ENCODE results near the gene DPP10.
"Not testable (repeated sequence)": the region's sequence is repeated elsewhere in the genome, so short reads cannot be mapped to it uniquely, and the experiment has no call there.

Gene DPP10

DNA sequence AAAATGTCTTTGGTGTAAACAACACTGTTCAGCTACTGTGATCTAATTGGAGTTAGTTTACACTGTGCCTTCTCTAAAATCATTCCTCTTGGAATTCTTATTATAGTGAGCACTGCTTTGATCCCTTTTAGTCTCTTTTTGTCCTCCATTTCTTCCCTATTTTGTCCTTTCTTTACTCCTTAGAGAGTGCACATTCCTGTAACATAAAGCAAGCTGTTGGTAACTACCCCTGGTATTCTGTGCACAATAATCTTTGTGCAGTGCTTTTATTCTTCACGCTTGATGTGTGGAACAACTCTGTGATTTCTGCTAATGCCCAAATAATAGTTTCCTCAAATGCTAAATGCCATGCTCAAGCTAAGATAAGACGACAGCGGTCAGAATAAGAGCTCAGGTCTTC lies 401.5 kb downstream of the DPP10 start:
- no peak for DNase-seq

DNA sequence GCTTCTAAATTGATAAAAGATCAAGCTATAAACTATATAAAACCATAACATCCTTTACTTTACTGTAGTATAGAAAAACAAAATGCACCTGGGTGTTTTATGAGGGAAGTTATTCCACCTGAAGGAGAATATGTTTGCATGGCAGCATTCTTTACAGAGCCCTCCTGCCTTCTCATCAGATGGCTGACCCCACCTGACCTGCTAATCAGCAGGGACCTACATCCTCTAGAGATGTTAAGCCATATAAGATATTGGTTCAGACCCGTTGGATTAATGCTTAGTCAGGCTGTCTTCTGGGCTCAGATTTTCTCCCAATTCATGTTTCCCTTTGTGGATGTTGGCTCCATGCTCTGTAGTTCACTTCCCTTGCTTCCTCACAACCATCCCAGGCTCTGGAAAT lies 414.8 kb downstream of the DPP10 start:
- DNase-seq, result peak; percentile 56

DNA sequence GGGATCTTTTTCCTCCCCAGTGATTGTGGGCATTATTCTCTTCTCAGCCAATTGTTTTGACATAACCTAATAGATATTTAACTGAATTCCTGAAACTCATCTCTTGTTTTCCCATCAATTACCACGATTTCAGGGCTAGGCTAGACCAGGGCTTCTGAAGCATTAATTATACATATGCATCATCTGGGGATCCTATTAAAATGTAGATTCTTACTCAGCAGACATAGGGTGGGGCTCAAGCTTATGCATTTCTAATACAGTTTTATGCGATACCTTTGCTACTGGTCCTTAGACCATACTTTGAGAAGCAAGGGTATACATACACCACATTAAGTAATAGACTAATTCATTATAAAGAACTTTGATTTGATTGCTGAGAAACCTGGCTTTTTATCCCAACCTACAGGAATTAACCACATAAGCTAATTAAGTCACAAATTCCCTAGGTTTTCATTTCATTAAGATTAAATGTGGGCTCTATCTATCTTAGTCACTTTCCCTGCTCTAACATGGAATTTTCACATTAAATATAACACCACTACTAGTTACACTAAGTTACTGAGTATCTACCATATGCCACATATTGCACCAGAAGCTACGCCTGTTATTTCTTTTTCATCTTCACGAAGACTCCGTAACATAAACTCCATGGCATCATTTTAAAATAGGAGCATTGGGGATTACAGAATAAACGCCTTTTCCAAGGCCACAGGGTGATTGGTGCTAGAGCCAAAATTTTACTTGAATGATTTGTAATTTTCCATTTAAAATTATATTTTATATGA lies 417.5 kb downstream of the DPP10 start:
- DNase-seq, result no peak

DNA sequence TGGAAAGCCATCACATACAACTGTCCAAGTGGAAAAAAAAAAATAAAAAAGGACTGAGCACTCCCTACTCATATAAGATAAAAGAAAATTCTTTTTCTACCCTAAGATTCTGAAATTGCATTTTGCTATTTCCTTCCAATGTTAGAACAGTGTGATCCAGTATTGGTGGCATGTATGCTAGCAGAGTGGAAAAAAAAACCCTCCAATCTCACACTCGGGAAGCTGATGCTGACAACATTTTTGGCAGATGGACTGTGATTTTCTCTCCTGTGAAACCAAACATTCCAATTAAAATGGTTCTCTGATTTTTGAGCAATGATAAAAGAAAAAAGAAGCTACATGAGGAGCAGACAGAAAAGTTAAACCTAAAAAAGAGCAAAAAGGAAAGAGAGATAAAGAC lies 419.8 kb downstream of the DPP10 start:
- DNase-seq, result no peak

DNA sequence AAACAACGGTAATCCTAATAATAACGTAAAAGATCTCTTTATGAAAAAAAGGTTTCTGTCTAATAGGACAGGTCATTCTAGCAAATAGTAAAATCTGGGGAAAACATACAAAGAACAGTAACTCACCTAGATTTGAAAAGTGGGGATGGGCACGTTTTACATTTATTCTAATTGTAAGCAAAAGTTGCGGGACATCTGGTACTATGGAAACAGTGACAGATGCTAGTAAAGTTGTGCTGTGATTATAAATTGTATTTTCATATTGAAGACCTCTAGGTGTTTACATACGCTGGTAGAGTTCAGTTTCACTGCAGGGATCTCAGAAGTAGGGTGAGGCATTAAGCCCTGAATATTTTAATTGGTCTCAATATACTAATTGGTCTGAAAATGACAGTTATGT lies 422.5 kb downstream of the DPP10 start:
- DNase-seq, result no peak

DNA sequence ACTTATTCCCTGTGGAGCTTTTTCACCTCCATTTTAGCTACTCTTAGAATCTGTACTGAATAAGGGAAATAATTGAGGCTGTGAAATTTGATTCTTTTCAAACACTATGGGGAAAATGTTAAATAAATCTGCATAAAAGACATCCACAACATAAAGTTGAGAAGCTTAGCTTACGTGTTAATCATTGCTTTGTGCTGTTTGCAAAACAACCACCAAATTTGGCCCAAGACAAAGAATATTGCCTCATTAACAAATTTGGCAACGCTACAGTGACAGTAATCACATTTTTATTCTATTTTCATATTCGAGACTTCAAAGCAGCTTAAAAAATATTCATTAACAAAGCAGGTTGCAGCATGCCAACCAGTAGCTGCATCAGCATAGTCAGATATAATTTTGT lies 437.6 kb downstream of the DPP10 start:
- DNase-seq, result no peak

DNA sequence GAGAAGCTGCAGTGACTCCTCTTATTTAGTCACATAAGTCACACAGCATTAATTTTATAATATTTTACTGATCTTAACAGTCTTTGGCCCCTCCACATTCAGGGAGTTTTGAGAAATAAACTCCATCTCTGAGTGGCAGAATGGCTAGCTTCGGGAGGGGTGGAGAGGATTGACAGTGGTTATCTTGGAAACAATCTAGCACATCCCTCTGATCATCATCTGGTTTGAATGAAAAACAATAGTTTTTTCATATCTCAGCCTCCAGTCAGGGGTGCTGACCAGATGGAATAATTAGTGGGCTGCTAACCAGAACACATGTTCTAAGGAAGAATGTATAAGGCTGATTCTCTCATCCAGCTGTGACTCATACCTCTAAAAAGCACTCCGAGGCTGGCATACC lies 477.5 kb downstream of the DPP10 start:
- no peak for DNase-seq

DNA sequence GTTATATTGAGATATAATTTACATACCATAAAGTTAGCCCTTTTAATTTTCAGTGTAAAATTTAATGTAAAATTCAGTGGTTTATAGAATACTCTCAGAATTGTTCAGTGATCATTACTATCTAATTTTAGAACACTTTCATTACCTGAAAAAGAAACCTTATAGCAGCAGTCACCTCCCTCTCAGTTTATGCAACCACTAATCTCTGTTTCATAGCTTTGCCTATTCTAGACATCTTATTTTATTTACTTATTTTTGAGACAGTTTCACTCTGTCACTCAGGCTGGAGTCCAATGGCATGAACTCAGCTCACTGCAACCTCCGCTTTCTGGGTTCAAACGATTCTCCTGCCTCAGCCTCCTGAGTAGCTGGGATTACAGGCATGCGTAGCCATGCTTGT lies 479.6 kb downstream of the DPP10 start:
- no peak for DNase-seq

DNA sequence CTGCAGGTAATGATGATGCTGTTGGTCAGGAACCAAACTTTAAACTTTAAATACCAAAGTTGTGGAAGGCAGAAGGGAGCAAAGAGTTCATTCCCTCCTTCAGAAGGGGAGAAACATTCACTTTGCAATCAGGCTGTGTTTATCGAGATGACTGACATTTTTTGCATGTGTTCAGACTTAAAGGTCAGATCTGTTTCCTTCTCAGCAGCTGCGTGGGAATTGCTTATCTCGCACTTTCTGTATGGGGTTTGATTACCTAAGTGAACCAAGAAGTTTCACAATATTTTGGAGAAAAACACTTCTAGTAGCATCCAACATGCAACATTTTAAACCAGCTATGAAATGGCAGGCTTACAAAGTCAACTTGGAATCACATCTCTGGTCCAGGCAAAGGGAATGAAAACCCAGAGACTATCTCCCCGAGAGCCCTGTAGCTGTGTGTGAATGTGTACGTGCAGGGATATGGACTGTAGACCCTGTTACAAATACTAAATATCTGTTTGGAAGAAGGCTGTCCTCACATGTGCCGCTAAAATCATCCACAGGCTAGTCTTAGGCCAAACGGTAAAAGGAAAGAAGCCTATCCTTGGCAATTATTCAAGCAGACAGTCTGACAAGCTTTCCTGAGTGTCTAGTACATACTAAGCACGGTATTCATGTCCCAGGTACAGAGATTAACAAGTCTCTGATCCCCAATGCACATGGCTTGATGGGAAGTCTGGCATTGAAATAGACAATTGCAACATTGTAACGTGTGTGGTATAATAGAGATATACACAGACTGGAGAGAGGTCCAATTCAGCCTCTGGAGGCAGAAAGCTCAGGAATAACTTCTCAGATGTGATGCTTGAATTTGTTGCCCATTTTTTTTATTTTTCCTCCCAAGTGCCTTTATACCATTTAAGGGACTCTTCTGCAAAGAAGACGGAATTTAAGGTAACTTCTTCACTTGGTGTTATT lies 483.1 kb downstream of the DPP10 start:
- DNase-seq, result no peak

DNA sequence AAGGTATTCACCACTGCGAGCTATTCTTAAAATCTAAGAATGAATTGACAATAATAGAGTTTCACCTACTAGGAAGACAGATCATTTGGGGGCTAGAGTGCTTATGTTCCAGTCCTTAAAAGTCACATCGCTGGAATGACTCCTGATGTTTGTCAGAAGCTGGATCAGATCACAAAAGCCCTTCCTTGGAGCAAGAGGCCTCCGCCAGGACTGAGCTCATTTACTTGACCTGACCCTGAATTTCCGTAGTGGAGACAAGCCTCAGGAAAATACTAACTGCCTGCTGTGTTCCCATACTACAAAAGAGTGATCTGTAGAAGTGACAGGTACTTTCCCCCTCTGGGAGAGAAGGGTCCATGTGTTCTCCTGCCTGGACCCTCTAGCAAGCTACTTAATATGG lies 483.9 kb downstream of the DPP10 start:
- no peak for DNase-seq

DNA sequence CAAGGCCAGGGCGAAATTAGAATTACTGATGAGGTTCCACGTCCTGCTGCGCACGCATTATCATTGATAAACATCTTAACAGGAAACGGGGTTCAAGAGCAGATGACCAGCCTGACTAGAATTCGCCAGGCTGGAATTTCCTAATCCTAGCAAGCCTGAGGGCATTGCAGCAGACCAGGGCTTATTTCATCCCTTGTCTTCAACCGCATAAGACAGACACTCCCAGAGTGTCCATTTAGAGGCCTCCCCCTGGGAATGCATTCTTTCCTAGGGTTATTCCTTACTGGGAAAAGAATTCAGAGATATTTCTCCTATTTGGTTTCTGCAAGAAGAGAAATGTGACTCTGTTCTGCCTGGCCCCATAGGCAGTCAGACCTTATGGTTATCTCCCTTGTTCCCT lies 486.8 kb downstream of the DPP10 start:
- no peak for DNase-seq

DNA sequence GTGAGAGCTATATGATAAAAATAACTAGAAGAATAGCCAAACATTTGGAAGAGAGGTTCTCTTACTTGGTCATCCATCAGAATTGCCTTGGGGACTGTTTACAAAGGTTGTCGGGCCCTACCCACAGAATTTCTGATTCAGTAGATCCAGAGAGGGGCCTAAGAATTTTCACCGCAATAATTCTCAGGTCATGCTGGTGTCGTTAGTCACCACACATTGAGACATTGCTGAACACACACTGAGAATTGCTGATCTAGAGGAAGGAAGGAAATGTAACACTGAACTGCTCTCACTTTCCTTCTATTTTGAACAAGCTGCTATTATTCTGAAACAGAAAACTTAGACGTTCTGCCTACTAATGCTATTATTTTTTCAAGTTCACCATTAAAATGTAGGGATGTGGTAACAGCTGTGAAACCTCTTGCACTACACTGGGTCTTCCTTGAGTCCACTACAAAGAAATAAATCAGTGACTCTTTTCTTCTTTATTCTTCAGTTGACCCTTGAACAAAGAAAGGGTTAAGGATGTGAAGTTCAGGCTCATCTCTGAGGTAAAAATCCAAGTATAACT lies 491.3 kb downstream of the DPP10 start:
- DNase-seq, result no peak

DNA sequence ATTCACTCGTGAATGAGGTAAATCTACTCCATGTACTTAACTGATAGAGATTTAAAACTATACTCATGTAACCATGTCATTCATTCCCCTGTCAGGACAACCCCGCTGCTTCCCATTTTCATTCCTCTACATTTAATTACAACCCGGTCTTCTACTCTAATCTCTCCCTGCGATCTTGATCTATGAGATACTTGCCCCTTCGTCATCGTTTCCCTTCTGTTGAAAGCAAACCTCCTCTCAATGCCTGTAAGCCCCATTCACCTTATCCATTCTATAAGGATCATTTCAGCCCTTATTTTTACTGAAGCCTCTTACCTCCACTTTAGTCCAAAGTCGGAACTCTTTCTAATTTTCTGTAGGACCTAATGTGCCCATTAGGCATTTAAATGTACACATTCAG lies 492.6 kb downstream of the DPP10 start:
- no peak for DNase-seq

DNA sequence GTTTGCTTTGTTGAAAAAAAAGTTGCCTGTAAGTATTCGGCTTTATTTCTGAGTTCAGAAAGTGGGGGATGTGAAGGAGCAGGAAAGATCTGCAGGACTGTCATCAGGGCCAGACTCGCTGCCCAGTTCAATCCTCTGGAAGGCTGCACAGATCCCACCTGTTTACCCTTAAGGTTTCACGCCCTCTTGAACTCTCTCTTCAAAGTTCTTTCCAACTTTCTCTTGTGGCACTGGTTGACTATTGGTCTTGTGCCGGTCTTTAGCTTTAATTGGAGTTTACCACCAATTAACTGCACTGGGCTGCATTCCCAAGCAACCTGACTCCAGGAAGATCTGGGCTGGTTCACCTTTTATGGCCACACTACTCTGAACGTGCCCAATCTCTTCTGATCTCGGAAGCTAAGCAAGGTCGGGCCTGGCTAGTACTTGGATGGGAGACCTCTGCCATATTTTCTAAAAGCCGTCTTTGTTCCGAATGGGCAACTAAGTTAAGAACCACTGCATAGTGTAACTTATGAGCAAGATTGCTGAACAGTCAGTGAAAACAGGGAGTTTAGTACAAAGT lies 495.0 kb downstream of the DPP10 start:
- no peak for DNase-seq

DNA sequence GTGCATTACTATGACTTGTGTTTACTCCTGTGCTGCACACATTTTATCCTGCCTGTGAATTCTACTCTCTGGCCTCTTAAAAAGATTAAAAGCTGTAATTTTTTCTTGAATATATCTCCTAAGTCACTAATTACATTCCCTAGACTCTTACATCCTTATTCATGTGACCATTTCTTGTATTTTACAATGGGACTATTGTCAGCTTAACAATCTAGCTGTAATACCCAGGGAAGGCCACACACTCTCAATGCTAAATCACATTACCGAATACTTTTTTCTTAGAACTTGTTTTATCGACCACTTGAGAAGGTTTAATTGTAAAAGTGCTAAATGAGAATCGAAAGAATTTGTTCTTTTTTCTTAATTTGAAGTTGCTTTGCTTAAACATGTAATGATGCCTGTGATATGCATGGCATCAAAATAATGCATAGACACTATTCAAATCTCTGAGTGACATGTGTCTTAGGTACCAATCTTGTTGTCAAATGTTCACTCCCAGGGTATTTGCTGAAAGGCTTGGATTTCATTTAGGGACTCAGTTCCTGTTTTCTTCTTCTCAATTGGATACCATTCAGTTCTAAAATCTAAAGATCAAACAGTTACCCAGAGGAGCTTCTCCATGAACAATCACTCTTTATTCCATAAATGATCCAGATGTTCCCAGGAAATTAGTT lies 498.5 kb downstream of the DPP10 start:
- no peak for DNase-seq

DNA sequence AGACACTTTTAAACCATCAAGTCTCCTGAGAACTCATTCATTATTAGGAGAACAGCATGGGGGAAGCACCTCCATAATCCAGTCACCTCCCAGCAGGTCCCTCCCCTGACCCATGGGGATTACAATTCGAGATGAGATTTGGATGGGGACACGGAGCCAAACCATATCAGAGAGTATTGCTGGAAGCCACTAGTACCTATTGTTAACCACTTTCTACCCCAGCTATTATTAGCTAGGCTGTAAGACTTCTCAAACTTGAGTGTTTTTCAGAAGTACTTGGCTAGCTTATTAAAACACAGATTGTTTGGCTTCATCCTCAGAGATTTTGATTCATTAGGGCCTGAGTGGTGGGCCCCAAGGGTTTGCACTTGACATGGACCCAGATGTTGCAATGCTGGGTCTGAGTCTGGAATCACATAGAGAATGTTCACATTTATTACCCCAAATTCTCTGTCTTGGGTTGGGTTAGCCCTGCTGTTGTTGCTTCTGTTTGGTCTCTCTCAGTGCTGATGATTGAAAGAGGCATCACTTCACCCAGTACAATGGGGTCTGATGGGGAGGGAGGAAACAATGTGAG lies 506.9 kb downstream of the DPP10 start:
- DNase-seq, result no peak

DNA sequence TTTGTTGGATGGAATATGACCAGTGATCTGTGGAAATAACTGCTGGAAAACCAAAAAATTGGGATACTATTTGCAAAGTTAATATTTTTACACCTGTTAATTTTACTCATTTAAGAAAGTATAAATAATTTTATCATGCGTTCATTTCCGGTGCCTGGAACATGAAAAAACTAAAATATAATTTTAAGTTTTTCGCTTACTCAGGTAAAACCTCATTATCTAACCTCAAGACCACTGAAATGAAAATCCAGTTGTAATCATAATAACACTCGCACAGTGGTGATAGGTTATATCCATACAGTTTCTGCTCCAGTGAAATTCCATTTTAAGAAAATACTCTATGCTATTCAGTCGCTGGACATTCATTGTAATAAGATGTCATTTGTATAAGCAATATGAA lies 517.9 kb downstream of the DPP10 start:
- no peak for DNase-seq

DNA sequence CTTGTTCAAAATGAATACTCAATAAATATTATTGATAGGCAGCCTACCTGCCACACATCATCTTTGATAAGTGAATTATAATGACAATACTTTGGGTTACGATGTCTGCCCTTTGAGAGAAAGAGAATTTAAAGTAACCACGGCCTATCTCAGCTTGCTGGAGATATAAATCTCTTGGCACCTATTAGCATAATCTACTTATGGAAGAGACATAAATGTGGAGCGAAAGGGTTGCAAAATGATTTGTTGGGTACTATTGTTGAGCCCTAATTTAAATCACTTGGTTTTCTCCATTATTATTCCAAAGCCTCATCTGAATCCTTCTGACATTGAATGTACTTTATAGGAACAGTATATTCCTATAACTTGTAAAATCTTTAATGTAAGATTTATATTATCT lies 520.1 kb downstream of the DPP10 start:
- DNase-seq, result peak; percentile 51

DNA sequence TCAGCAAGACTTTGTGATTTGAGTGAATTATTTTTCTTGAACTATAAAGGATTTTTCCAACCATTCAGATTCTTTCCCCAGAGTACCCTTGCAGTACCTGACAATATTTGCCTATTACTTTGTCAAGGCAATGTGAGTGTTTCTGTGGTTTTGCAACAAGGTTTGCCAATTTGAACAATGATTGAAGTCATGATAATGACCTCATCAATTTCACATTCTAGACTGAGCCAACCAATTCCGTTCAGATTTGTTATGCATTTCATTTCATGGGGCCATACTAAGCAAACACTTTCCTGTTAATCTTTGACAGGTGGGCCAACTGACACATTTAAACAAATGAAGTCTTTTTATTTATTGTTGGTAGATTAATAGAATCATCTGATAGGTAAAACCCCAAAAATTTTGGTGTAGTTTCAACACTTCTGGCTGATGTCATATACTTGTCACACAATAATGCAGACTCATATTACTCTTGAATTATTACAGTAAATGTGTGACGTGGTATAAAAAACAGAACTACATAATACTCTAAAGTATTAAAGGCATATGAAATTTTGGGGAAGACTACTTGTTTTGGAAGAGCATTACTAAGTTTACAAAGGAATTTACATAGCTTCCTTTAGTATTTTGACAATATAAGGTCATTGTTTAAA lies 526.4 kb downstream of the DPP10 start:
- DNase-seq, result no peak

DNA sequence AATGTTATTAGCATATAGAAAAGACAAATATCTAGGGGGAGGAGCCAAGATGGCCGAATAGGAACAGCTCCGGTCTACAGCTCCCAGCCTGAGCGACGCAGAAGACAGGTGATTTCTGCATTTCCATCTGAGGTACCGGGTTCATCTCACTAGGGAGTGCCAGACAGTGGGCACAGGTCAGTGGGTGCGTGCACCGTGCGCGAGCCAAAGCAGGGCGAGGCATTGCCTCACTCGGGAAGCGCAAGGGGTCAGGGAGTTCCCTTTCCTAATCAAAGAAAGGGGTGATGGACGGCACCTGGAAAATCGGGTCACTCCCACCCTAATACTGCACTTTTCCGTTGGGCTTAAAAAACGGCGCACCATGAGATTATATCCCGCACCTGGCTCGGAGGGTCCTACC lies 561.9 kb downstream of the DPP10 start:
- DNase-seq, result not testable (repeated sequence)

DNA sequence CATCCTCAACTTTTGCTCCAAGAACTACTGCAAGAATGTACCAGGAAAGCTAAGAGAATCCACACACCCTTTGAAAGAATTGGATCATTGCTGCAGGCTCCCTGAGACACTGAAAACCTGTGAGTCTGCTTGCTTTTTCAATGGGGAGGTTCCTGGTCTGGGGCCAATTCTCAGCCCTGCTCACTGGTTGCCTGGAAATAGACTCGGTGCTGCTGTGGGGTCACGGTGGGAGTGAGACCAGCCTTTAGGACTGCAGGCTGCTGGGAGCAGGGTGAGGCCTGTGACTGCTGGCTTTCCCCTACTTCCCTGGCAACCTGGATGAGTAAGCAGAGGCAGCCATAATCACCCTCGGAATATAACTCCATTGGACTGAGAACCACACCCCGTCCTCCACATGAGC lies 569.3 kb downstream of the DPP10 start:
- DNase-seq, result no peak

DNA sequence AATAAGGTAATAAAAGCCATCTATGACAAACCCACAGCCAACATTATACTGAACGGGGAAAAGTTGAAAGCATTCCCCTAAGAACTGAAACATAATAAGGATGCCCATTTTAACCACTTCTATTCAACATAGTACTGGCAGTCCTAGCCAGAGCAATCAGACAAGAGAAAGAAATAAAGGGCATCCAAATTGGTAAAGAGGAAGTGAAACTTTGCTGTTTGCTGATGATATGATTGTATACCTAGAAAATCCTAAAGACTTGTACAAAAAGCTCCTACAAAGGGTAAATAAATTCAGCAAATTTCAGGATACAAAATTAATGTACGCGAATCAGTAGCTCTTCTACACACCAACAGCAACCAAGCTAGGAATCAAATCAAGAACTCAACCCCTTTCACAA lies 579.6 kb downstream of the DPP10 start:
- DNase-seq, result not testable (repeated sequence)
